ENCODE data around the gene KCTD11.

GRCh38 chr17:7367918-7368598 lies 16.1 kb downstream of the KCTD11 start:
- no peak for TF ChIP-seq PATZ1 (CRISPR knock-in tag; IDR thresholded peaks at IDR 0.05; ENCODE audit: borderline replicate concordance)
- TF ChIP-seq SNAI2 (CRISPR knock-in tag; IDR thresholded peaks at IDR 0.05) = no peak
- TF ChIP-seq RARB (CRISPR knock-in tag; IDR thresholded peaks at IDR 0.05) = no peak
- TF ChIP-seq ZFP3 (CRISPR knock-in tag; IDR thresholded peaks at IDR 0.05) = no peak
- TF ChIP-seq GLIS3 (CRISPR knock-in tag; IDR thresholded peaks at IDR 0.05) = no peak
